BE2C (cell line): Measurements from ENCODE around the gene POLE.
"Not testable (repeated sequence)": the region's sequence is repeated elsewhere in the genome, so short reads cannot be mapped to it uniquely, and the experiment has no call there.

Source experiments
- DNase-seq: peaks from one replicate; pipeline ENCODE4 v3.0.0-alpha.2; 2020
- H3K27me3 ChIP-seq: fragments of 250-450 bp; sonication (Bioruptor Pico); 2 replicates; pipeline ENCODE4 v1.5.1; 2020; ENCODE audit warnings: mild to moderate bottlenecking
- H3K36me3 ChIP-seq: fragments of 250-450 bp; sonication (Bioruptor Pico); 2 replicates; pipeline ENCODE4 v1.5.1; 2020; ENCODE audit warnings: mild to moderate bottlenecking
- H3K4me1 ChIP-seq: fragments of 250-450 bp; sonication (Bioruptor Pico); 2 replicates; pipeline ENCODE4 v1.5.1; 2020
- H3K4me3 ChIP-seq: 2 replicates; pipeline ENCODE4 v1.5.1; 2011; ENCODE audit warnings: low read depth, low read length
- H3K9me3 ChIP-seq: fragments of 250-450 bp; sonication (Bioruptor Pico); 2 replicates; pipeline ENCODE4 v1.5.1; 2020
- TF ChIP-seq, protein P1 (sequence below): IDR thresholded peaks from 2 replicates; pipeline ENCODE4 v1.5.1; 2012; ENCODE audit warnings: mild to moderate bottlenecking, low read depth, low read length

The POLE gene

DNA sequence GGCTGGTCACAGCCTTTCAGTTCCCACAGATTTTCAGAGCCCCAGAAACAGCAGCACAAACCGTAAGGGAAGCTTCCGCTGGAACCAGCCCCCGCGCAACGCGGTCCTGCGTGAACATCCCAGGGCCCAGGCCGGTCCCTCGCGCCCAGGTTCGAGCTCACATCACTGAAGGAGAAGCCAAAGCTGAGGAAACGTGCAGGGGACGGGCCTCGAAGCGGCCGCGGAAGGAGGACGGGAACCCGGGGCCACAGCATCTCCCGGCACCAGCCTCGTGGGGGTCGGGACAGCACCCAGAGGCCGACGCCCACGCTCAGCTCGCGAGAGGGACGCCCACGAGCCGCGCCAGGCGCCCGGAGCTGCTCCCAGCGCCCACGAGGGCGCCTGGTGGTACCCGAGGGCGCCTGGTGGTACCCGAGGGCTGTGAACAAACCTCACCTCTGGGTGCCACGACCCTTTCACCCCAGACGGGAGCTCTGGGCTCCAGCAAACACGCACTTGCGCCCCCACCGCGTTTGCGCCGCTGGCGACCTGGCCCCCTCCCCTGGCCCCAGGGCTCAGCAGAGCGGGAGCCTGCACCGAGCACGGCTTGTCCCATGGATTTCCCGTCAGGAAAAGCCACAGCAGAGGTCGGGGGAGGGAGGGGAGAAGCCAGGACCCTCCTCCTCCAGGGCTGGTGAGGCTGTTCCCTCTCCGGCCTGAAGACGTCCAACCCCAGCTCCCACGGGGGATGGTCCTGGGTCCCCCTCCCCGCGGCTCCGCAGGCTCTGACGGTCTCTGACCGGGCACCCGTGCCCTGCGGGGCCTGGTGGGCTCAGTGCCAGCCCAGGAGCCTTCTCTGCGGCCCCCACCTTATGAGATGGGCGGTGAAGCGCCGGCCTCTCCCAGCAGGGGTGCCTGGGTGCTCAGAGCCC is 83.6 kb downstream of the POLE start:
- no peak overlapping the region for H3K4me3 ChIP-seq
- DNase-seq: no peak
- H3K27me3 ChIP-seq: peaks cover 88% of the 10 kb centered on the region
- peaks cover 2% of the 10 kb centered on the region; the same call in 1 of the 2 replicates for H3K4me1 ChIP-seq
- H3K36me3 ChIP-seq: no peaks in the 10 kb centered on the region
- H3K9me3 ChIP-seq: no peaks in the 10 kb centered on the region
- TF ChIP-seq, protein P1, sequence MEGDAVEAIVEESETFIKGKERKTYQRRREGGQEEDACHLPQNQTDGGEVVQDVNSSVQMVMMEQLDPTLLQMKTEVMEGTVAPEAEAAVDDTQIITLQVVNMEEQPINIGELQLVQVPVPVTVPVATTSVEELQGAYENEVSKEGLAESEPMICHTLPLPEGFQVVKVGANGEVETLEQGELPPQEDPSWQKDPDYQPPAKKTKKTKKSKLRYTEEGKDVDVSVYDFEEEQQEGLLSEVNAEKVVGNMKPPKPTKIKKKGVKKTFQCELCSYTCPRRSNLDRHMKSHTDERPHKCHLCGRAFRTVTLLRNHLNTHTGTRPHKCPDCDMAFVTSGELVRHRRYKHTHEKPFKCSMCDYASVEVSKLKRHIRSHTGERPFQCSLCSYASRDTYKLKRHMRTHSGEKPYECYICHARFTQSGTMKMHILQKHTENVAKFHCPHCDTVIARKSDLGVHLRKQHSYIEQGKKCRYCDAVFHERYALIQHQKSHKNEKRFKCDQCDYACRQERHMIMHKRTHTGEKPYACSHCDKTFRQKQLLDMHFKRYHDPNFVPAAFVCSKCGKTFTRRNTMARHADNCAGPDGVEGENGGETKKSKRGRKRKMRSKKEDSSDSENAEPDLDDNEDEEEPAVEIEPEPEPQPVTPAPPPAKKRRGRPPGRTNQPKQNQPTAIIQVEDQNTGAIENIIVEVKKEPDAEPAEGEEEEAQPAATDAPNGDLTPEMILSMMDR: no peak

DNA sequence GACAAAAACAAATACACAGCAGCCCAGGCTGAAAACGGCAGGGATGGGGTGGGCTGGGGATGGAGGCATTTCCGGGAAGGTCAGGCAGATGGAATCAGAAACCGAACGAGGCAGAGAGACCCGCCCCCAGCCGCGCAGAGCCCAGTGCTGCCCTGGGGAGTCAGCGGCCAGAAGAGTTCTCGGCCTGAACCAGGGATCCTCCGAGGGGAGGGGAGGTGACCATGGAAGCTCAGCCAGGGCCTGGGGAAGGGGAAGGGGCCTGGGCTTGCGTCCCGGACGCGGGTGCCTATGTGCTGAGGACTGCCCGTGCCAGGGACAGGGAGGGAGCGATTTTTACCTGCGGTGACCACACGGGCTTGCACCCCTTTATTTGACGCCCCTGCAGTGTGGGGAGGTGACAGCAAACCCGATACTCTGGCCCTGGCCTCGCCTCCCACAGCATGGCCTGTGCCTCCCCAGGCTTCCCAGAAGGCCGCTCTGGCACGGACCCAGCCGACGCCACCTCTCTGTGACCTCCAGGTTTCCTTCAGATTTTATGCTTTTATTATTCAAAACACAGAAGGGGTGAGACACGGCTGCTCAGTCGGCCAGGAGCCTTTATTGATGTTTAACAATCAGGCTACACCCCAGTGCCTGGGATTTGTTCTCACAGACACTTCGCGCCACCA is 84.4 kb downstream of the POLE start:
- TF ChIP-seq, protein P1: no peak
- no peak overlapping the region for H3K4me3 ChIP-seq
- no peaks in the 10 kb centered on the region for H3K36me3 ChIP-seq
- H3K27me3 ChIP-seq: peaks cover 82% of the 10 kb centered on the region
- peaks cover 2% of the 10 kb centered on the region; the same call in 1 of the 2 replicates for H3K4me1 ChIP-seq
- DNase-seq: no peak
- H3K9me3 ChIP-seq: no peaks in the 10 kb centered on the region

DNA sequence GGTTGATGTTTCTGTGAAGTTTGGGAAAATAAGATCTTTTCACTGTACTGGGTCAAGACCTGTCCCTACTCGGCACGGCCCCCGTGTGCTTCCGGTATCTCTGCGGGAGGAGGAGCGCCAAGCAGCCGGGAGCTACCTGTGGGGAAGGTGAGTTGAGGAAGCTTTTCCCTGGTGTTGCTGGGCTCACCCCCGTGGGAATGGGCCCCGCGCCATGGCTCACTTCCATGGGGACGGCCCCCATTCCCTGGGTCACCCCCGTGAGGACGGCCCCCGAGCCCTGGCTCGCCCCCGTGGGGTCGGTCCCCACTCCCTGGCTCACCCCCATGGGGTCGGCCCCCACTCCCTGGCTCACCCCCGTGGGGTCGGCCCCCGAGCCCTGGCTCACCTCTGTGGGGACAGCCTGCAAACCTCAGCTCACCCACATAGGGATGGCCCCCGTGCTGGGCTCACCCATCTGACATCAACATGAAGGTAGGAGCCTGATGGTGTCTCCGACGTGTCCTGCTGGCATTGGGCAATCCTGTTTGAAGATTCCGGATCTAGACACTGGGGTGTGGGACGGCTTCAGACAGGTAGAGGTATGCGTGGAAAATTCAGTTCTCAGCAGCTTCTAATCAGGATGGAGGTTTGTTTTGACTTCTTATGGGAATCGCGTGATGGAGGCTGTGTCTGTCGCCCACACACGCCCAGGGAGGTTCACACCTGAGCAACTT is 85.8 kb downstream of the POLE start:
- no peaks in the 10 kb centered on the region for H3K36me3 ChIP-seq
- DNase-seq: no peak
- peaks cover 5% of the 10 kb centered on the region; the same call in 1 of the 2 replicates for H3K4me1 ChIP-seq
- TF ChIP-seq, protein P1: no peak
- no peaks in the 10 kb centered on the region for H3K9me3 ChIP-seq
- peaks cover 70% of the 10 kb centered on the region for H3K27me3 ChIP-seq
- peak overlapping the region; percentile 59; the same call in 1 of the 2 replicates for H3K4me3 ChIP-seq

DNA sequence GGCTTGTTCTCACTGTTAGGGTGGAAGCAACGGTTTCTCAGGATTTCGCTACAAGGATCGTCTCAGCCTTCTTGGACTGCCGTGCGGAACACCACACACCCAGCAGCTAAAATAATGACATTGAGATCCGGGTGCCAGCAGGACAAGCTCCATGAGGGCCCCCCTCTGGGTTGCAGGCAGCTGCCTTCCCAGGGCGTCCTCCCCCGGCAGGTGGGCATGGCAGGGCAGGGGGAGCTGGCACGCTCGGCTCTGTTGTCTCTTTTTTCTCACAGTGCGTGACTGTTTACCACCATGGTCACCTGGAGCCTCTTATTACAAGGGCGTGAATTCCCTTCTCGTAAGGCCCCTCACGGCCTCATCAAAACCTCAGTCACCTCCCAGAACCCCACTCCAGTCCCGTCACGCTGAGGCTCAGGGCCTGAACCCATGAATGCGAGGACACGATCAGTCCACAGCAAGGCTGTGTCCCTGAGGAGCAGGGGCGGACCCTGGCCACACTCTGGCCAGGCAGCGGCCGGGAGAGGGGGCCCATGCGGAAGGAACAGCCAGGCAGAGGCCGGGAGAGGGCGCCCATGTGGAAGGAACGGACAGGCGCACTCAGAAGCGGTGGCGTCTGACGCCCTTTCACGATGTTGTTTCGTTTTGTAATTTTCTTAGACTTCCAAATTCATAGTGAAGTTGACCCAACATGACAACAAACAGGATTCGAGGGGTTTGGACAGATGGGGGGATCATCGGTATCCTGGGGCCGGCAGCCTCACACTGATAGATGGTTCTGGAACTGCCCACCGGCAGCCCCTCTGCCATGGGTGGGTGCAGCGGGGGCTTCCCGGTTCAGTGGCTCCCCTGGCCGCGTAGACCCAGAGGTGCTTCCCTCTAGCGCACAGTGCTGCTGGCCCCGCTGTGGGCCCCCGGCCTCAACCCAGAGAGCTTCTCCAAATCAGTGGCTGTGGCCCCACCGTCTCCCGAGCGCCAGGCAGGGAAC is 86.8 kb downstream of the POLE start:
- peak; percentile 84 for DNase-seq
- Histone ChIP-seq H3K4me3 (peak overlapping the region; percentile 59), H3K36me3 (no peaks in the 10 kb centered on the region), H3K9me3 (no peaks in the 10 kb centered on the region), H3K4me1 (peaks cover 5% of the 10 kb centered on the region; the same call in 1 of the 2 replicates), H3K27me3 (peaks cover 70% of the 10 kb centered on the region)
- TF ChIP-seq, protein P1: peak; percentile 78

DNA sequence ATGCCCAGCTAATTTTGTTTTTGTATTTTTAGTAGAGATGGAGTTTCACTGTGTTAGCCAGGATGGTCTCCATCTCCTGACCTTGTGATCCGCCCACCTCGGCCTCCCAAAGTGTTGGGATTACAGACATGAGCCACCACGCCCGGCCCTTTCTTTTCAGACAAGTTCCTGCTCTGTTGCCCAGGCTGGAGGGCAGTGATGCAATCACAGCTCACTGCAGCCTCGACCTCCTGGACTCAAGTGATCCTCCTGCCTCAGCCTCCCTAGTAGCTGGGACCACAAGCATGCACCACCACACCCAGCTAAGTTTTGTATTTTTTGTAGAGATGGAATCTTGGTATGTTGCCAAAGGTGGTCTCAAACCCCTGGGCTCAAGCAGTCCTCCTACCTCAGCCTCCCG is 87.6 kb downstream of the POLE start:
- not testable (repeated sequence) for H3K4me3 ChIP-seq, H3K4me1 ChIP-seq, H3K9me3 ChIP-seq, DNase-seq, H3K36me3 ChIP-seq
- peaks cover 65% of the 10 kb centered on the region for H3K27me3 ChIP-seq
